Endometrial microvascular endothelial cells (primary cell): Measurements from ENCODE around the gene MRPS7. TPM values are rescaled to one million over a fixed set of nuclear protein-coding genes. Genes with fewer than 3 reads are reported as not detected.

Source experiments
- in situ Hi-C: cut with HindIII; loops from 2 replicates; pipeline ENCODE4 v1.10.0; 2017; ENCODE audit warnings: low sequenced_read_pairs, low pct_unique_long_range_greater_than_20kb; ENCODE audit errors: inconsistent ontology term
- total RNA-seq: library from RNA; depleted of rRNA; stranded (reverse); fragments of >200 nt; gene quantifications from one replicate; pipeline ENCODE4 v1.2.3, GENCODE V29; 2015; ENCODE audit errors: inconsistent ontology term

The MRPS7 gene
- total RNA-seq, 1 donor from 2014 or later: 56.1 TPM

DNA sequence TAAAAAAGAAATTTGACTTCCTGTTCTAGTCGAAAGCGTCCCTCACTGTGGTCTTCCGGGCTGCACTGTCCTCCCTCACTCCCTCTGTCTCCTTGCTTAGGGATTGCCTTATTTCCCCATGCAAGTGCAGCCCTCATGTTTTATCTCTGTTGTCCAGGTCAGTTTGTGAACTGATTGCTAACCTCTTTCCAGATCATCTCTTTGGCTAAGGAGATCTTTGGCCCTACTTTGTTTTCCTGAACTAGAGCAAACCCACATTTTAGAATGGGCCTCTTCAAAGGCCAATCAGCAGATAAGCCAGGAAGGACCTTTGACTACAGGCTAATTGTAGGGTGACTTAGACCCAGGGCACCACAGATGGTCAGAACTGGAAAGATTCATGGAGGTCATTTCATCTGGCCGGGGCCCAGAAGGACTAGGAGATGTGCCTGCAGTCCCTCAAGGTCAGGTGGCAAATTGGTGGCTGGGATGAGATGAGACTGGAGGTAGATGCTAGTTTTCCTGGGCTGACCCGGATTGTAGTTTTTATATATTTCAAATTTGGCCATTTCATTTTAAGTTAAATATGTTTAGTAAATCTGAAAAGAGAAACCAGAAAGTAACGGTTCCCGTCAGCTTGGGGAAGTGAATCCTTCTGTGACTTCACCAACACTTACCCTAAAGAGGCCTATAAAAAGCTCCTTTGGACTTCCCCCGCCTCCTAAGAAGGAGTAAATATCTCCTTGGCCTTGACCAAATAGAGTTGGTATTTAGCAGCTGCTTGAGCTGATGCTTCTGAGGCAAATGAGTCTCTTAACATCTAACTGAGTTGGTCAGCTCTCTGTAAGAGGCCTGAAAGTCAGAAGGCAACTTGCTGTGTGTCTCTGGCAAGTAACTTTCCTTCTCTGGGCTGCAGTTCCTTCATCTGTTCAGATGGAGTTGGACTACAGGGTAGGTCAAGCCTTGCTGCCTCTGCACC lies 33.8 kb downstream of the MRPS7 start:
- in situ Hi-C loops: no loop called here

DNA sequence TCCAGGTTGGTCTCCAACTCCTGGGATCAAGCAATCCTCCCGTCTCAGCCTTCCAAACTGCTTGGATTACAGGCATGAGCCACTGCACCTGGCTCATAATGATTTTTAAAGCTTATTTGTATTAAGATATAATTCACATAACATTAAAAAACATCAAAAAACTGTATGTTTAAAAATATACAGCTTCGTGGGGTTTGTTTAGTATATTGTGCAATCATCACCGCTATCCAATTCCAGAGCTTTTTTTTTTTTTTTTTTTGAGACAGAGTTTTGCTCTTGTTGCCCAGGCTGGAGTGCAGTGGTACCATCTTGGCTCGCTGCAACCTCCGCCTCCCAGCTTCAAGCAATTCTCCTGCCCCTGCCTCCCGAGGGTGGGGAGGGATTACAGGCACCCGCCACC lies 38.6 kb downstream of the MRPS7 start:
- in situ Hi-C loops: no loop called here

DNA sequence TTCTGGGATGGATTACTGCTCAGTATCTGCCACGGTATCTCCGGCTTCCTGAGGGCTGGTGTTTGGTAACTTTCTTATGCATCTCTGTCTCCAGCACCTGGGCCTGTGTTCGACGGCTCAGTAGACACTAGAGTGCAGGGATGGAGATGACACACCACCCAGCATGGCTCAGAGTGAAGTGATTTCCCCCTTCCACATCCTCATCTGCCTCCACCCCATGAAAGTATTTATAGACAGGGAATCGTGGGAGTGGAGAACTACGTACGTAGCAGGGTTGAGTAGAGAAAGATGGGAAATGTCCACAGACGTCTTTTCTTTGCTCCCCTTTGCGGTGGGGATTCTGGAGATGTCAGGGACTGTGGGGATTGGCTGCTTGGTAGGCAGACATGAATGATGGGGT lies 39.4 kb downstream of the MRPS7 start:
- in situ Hi-C loops: no loop called here

DNA sequence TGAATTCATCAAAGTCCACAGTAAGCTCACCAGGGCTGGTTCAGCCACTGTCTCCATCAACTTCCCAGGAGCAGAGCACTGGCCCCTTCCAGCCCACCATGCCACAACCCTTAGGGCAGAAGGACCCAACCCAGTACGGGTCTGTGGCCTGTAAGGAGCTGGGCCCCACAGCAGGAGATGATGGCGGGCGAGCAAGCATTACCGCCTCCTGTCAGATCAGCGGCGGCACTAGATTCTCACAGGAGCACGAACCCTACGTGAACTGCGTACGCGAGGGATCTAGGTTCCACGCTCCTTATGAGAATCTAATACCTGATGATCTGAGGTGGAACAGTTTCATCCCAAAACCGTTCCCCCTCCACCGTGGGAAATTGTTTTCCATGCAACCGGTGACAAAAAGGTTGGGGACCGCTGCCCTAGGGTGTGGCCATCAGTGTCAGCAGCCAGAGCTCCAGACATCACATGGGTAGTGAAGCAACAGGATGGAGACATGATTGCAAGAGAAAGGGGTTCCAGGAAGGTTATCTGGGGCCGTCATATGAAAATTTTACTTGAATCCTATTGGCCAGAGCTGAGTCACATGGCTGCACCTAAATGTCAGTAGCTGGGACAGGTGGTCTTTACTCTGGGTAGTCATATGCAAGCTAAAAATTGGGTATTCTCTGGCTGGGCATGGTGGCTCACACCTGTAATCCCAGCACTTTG lies 40.0 kb downstream of the MRPS7 start:
- in situ Hi-C loops: no loop called here

- in situ Hi-C loops: no loop called here
Observed at GRCh38 chr17:75307957-75308731, 46.5 kb downstream of the MRPS7 start.

GRCh38 chr17:75308732-75309629 lies 47.3 kb downstream of the MRPS7 start:
- in situ Hi-C loops: no loop called here

DNA sequence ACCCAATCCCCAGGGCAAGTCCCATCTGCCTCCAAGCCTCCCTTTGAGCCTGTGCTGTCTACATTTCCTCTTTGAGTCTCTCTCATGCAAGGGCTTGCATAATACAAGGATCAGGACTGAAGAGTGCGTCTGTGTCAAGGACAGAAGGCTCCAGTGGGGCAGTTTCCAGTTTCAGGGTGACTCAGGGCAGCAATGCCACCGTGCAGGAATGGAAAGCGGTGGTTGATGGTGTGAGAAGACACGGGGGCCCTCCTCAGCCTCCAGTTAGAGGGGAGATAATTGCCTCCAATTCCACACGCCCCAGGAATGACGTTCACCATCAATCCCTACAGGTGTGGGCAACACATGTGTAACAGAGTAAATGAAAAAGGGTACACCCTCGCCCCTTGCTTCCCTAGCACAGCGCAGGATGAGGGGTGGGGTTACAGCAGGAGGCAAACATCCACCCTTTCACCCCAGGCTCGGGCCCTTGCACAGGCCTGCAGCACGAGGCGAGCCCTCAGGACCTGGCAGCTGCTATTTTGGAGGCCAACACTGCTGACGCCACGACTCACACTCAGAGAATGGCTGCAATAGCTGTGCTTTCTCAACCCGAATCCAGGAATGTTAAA lies 52.4 kb downstream of the MRPS7 start:
- in situ Hi-C loops: no loop called here

GRCh38 chr17:75315541-75316243 lies 54.0 kb downstream of the MRPS7 start:
- in situ Hi-C loops: no loop called here

Other genes starting within 250 kb of the MRPS7 start
- 57.1 TPM for gene MRPL58, start 249.2 kb upstream of the MRPS7 start, total RNA-seq
- gene ATP5PD, start 214.9 kb upstream of the MRPS7 start, total RNA-seq: 296 TPM
- gene KCTD2, start 214.7 kb upstream of the MRPS7 start, total RNA-seq: 21.4 TPM
- gene SLC16A5, start 173.9 kb upstream of the MRPS7 start, total RNA-seq: 4.3 TPM
- gene ARMC7, start 151.9 kb upstream of the MRPS7 start, total RNA-seq: 4.2 TPM
- 47.2 TPM for gene NT5C, start 130.1 kb upstream of the MRPS7 start, total RNA-seq
- gene JPT1, start 107.4 kb upstream of the MRPS7 start, total RNA-seq: 432 TPM
- gene SUMO2, start 78.9 kb upstream of the MRPS7 start, total RNA-seq: 83.1 TPM
- 66.9 TPM for gene NUP85, start 56.2 kb upstream of the MRPS7 start, total RNA-seq
- 31.9 TPM for gene GGA3, start 273 bp upstream of the MRPS7 start, total RNA-seq
- 22.9 TPM for gene MIF4GD, start 9.4 kb downstream of the MRPS7 start, total RNA-seq
- gene SLC25A19, start 27.6 kb downstream of the MRPS7 start, total RNA-seq: 27.9 TPM
- 81.3 TPM for gene GRB2, start 143.8 kb downstream of the MRPS7 start, total RNA-seq
- 40.7 TPM for gene TMEM94, start 194.8 kb downstream of the MRPS7 start, total RNA-seq